DMS 273 treated with DMSO at 0.1 percent for 48 hours (cell line): ENCODE measurements around the gene PDGFA.

ENCODE experiments used
- DNase-seq: peaks from one replicate; lab custom pipeline; 2025; lab: John Stamatoyannopoulos, UW

PDGFA gene

DNA sequence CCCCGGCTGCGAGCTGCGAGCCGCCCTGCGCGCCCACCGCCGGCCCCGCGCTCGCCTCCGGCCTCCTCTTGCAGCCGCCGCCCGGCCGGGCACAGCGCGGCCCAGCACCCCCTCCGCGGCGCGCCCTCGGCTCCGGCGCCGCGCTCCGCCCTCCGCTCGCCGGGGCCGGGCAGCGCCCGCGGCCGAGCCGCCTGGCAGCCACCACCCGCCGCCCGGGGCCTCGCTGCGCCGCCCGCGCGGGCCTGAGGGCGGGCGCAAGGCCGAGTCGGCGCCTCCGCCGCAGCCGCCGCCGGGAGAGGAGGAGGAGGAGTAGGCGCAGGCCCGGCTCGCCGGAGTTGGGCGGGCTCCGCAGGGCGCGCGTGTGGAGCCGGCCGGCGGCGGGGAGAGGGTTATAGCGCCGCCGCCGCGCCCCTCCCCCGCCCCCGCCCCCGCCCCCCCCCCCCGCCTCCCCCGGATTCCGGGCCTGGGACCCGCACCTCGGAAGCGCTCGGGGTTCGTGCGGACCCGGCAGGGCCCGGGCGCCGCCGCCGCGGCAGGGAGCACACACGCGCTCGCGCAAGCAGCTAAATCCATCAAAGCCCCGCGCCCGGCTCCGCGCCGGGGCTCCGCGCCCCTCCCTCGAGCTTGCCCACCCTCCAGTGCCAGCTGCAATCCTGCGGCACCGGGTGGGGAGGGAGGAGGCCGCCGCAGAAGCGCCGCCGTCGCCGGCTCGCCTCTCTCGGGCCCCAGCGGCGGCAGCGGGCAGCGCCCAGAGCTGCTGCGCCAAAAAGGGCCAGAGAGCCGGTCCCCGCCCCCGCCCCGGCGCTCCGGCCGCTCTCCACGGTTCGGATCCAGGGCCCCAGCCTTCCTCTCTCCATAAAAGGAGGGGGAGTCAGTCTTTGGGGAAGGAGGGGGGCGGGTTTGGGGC, at the start of gene PDGFA:
PDGFA (minus strand) TSS at position 363 of the 907 bp plus-strand sequence. CDS start 845 bp downstream, outside the sequence.
- DNase-seq, result peak; percentile 44

DNA sequence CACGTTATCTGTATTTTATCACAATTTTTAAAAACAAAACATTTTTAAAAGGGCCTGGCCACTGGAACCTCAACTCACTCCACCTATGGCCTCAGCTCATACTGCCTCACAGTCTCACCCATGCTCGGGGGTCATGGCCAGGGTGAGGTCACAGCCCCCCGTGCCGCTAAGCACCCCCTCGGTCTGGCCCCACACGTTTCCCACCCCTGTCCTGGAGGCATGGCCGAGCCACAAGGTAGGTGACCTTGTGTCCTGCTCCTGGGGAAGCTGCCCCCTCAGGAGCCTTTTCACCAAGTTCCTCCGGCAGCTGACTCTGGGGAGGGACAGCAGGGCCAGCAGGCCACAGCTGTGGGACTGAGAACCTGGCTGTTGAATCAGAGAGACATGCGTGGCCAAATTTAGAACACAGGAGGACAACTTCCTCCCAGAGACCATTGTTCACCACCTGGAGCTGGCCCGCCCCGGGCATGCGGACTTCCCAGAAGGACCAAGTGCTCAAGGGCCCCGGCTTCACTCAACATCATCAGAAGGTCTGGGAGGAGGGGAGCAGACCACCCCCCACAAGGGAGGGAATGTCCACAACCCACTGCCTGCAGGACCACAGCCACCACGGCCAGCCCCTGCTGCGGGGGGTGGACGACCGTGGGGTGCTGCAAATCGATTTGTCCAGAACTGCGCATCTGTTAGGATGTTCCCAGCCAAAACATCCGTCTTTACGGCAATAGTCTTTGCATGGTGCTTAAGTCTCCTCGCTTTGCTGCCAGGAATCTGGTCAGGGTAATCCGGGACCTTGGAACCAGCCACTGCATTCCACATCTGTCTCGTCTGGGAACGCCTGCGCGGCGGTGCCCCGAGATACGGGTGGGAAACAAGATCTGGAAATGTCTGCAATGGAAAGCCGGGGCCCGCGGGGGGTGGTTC, 48.6 kb upstream of the PDGFA start:
- no peak for DNase-seq

DNA sequence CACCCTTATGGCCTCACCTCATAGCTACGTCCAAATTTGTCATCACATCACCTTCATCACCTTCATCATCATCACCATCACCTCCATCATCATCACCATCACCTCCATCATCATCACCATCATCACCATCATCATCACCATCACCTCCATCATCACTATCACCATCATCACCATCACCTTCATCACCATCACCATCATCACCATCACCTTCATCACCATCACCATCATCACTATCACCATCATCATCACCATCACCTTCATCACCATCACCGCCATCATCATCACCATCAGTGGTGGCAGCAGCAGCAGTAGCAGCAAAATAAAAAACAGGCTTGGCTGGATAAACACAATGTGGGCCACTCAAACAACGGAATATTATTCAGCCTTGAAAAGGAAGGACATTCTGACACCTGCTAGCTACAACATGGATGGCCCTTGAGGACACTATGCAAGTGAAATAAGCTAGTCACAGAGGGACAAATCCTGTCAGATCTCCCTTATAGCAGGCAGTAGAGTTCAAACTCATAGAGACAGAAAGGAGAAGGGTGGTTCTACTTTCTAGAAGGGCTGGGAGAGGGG, 47.7 kb upstream of the PDGFA start:
- DNase-seq, result no peak

DNA sequence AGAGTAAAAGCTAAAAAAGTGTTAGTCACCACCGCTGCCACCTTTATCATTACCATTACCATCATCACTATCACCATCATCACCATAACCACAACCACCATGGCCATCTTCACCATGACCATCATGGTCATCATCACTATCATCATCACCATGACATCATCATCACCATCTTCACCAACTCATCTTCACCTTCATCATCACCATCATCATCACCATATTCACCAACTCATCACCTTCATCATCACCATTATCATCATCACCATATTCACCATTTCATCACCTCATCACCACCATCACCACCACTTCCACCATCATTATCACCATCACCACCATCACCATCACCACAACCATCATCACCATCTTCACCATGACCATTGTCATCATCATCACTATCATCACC, 46.5 kb upstream of the PDGFA start:
- DNase-seq, result no peak

DNA sequence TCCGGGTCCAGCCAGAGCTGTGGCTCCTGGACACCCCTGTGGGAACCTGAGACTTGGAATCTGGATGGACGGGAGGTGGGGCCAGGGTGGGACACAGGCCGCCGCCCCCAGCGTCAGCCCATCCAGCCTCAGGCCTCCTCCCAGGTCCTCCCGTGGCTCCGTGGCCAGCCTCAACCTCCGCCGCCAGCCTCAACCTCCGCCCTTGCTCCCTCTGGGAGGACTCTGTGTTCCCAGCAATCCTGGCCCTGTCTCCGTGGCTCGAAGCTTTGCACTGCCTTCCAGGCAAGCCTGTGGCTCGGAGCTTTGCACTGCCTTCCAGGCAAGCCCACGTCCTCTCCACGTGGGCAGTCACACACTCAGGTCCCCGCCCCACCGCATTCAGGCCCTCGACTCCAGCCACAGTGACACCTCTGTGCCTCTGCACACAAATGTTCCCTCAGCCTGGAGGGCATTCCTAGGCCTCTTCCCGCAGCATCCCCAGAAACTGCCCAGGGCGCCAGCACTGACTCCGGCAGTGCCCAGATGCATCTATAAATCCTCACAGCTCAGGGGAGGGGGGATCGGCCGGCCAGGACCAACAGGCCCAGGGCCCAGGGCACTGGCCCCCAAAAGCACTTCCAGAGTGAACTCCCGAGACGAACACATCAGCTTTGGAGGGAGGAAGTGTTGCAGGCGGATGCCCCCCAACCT, 44.7 kb upstream of the PDGFA start:
- no peak for DNase-seq

DNA sequence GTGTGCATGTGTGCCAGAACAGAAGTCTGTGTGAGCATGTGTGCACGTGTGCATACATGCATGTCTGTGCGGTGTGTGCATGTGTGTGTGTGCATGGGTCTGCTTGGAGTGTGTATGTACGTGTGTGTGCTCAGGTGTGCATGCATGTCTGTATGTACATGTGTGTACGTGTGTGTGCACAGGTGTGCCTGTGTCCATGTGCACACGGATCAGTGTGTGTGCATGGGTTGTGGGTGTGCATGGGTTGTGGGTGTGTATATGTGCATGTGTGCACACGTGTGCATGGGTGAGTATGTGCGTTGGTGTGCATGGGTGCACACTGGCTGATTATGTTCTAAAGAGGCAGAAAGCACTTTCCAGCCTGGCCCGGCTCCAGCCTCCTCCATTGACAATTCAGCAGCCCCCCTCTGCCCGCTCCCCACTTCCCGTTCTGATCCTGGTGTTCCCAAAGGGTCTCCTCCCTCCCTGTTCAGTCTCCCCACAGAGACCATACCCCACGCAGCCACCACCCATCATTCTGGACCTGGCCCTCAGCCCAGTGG, 44.1 kb upstream of the PDGFA start:
- no peak for DNase-seq

DNA sequence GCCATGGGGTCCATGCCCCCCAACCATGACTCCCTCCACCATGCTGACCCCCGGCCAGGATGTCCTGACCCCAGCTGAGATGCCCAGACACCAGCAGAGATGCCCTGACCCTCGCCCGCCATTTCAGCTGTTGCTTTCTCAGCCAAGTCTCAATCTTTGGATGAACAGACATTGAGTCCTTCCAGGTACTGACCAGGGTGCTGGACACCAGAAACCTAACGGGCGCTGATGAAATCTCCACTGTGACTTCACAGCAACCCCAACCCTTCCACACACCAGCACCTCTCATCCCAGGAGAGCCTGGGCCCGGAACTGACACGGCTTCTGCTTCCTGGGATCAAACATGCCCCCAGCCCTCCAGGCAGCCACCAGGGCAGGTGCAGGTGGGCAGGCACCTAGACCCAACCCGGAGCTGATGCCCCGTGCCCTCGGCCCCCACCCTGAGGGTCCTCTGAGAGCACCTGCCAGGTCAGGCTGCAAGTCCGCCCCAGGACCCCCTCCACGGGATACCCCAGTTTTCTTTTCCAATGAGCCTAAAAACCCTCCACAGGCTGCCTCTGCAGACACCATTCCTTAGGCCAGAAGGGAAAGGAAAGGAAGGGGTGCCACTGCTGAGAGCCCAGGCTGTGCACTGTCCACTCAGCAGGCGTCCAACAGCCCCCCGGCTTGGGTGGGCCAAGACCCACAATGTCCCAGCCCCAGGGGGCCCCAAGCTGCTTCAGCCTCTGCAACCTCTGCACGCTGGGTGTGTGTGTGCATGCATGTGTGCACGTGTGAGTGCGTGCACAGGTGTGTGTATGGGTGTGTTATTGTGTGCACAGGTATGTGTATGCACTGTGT, 43.4 kb upstream of the PDGFA start:
- no peak for DNase-seq

DNA sequence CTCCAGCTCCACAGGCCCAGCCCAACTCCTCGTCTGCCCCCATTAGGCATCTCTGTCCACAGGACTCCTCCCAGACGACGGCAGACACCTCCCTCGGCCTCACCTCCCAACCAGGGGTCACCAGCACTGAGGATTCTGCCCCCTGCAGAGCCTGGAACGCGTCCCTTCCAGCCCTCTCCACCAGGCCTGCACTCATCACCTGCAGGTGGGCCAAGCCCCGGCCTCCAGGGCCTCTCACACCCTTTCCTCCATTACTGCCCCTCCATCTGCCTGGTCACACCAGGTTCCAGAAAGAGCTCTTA, 42.7 kb upstream of the PDGFA start:
- no peak for DNase-seq

DNA sequence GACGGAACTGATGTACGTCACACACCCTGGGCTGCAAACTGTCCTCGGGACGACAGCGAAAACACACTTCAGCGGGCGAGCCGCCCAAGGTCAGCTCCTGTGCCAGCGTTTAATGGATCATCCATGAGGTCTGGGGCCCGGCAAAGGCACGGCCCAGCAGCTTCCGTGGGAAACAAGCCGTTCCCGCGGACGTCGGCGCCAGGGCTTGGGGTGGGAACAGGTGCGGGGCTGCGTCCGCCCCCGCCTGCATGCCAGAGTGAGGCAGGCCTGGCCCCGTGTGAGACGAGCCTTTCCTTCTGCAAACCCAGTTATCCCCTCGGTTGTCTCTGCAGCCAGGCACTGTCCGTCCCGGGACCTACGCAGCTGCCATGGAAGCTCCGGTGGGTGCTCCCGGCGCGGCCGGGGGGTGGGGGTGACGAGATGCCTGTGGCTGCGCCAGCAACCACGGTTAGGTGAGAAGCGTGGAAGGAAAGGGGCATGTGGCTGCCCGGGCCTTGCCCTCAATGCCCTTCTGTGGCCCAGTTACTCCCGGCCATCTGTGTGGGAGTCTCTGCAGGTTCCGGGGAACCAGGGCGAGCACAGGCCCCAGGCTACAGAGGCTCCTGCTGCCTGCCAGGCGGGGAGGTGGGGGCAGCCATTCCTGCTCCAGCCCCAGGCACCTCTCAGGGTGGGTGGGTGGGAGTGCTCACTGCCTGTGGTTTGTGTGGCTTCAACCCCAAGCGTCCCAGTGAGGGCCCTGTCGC, 42.2 kb upstream of the PDGFA start:
- DNase-seq, result no peak

DNA sequence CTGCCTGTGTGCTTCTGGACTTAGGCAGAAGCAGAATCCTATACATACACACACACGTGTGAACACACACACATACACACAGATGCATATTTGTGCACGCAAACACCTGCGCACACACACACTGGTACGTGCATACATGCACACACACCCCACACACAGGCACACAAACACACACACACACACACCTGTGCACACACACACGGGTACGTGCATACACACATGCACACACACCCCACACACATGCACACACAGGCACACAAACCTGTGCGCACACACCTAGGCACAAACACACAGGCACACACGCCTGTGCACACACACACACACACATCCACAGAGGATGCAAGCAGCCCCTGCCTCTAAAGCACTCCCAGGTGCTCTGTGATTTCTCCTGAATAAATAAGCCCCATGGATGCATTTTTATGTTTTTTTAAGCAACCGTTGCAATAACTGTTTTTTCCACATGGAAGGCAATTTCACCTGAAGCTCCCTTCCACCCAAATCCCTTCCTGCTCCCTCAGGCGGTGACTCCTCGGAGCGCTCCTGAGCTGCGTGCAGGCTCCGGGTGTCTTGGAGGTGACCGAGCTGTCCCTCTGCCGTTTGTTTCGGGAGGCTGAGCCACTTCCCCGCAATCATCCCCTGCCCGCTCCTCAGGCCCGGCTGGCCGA, 41.5 kb upstream of the PDGFA start:
- no peak for DNase-seq

DNA sequence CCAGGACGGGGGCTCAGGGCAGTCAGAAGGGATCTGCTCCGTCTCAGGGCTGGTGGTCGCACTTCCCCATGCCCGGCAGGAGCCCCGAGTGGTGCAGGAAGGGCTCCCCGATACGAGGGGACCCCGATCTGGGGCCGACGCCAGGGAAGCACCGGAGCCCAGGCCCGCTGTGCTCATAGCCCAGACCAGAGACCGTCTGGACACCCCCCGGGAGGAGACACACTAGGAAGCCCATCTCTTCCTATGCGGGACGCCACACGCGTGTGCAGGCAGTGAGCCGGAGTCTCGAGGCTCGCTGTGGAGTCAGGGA, 39.7 kb upstream of the PDGFA start:
- DNase-seq, result no peak

DNA sequence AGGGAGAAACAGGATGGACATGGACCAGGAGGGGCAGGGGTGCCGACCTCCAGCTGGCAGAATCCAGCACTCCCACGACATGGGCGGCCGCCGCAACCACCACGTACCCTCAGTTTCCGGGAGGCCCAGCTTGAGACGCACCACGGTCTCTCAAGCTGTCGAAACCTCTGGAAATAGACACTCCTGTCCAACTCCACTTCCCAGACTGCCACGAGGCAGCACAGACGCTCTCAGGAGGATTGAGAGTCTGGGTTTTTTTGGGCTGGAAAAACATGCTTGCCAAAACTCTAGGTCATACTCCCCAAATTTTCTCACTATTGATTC, 37.9 kb upstream of the PDGFA start:
- no peak for DNase-seq

DNA sequence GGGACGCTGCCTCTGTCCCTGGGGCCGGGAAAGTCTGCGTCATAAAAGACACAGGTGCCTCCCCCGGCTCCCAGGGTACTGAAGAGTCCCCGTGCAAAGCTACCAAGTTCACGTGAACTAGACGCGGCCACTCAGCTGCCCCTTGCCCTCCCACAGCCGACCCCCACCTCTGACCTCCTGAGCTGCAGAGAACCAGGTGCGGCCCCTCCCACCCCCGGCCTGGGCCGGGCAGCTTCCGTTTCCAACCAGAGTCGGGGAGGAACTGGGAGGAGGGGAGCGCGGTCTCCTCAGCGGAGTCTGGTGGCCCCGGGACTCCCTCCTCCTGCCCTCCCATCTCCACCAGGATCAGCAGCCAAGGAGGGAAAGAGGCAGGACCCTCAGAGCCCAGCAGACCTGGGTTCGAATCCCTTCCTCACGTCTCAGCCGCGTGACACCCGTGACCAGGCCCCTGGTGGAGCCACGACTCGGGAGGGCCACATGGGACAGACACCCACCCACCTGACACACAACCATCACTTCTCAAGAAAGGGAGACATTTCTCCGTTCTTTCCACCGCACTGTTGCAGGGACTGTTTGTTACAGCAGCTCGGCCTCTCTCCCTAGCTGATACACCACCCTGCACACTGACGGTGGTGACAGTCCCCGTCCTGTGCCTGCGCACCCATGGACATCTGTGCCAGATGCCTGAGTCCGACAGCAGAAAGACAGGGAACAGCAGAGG, 37.4 kb upstream of the PDGFA start:
- no peak for DNase-seq

DNA sequence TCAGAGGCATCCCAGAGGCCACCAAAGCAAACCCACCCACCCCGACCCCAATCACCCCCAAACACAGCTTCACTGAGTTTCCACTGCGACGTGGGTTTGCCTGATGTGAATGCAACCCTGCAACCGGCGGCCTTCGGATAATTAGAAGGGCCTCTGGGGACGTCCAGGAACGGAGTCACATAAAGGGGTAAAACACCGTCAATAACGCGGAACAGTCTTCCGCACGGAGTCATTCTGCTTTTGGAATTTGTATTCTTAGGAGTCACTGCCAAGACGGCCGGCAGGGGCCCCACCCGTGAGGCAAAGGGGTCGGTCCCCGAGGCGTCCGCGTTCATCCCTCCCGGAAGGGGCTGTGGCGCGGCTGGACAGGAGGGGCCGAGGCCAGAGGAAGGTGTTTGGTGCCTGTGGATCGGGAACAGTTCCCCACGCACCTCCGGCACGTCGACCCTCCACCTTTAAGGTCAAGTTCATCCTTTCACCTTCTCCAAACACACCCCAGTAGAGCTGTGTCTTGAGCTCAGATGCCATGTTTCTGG, 36.7 kb upstream of the PDGFA start:
- no peak for DNase-seq

DNA sequence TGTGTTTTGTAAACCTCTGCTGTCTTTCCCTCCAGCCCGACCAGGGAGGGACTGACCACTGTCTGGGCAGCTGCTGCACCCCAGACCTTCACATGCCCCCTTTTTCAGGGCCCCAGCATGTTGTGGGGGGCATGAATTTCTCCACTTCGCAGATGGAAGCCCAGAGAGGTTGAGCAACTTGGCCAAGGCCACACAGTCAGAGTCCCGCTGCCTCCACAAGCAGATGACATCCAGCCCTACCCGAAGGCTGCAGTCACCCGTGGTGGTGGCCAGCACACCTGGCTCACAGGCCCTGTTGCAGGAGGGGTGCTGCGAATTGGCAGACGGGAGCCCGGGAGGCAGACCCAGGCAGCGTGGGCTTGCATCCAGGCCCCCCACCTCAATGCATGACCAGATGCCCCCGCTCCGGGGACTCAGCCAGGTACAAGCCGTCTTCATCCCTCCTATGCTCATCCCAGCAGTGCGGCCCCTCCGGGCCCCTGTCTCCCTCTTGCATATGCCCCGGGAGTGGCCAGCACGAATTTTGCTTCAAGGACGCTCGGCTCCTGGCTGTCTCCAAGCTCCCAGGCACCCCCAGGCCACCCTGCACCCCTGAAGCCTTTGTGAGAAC, 36.0 kb upstream of the PDGFA start:
- no peak for DNase-seq

DNA sequence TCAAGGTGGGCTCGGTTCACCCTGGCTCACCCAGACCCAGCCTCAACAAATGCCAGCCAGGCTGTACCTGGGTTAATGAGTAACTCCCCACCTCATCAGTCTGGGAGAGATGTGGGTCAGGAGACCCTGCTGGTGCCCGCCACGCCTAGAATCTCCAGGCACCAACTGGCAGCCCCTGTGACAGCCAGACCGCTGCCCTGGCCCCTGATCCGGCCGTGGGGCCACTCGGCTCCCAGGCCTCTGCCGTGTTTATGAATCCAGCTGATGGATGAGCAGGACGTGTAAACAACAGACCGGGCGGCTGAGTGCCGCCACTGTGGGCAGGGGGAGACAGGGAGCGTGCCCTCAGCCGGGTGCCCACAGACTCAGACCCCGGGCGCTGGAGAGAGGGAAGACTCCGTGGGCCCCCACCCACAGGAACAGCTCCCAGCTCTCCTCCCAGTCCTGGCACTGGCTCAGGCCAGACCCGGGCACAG, 34.0 kb upstream of the PDGFA start:
- no peak for DNase-seq

DNA sequence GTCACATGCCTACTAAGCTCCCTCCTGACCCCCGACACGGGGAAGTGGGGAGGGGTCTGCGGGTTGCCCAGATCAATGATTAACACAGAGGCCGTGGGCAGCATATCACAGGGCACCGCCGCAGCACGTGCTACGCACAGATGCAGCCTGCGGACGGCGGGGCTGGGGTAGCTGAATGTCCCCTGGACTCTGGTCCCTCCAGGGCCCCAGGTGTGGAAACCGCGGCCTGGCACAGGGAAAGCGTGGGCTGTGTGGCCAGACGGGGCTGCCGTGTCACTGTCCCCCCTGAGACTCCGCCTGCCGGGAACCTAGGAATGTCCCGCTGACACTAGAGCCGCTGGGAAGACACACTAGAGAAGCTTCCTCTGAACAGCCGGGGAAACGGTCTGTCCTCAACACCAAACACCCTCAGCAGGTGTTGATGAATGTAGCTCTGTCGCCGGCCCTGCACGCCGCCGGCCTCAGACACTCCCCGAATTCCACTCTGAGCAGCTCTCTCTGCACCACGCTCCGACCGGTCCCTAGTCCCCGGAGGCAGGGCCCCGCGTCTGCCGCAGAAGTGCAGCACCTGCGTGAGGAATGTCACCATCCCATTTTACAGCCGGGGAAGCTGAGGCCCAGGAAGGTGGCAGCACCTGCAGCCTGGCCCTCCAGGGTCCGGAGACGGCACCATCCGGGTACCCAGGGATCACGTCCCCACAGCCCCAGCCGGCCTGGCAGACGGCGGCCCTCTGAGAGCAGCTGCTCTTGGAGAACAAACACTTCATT, 33.4 kb upstream of the PDGFA start:
- no peak for DNase-seq
